HG02571 (cell line): ENCODE results near the gene POMC.
A peak's percentile ranks its signal among the peaks of the same experiment; 100 is the strongest.
"Not testable (repeated sequence)": the region's sequence is repeated elsewhere in the genome, so short reads cannot be mapped to it uniquely, and the experiment has no call there.

Source experiments
- ATAC-seq: cut with Tn5 transposase; IDR thresholded peaks from one replicate; pipeline ENCODE4 v1.9.1; 2021; ENCODE audit warnings: mild to moderate bottlenecking, moderate library complexity; ENCODE audit not compliant: unreplicated experiment

Gene POMC

DNA sequence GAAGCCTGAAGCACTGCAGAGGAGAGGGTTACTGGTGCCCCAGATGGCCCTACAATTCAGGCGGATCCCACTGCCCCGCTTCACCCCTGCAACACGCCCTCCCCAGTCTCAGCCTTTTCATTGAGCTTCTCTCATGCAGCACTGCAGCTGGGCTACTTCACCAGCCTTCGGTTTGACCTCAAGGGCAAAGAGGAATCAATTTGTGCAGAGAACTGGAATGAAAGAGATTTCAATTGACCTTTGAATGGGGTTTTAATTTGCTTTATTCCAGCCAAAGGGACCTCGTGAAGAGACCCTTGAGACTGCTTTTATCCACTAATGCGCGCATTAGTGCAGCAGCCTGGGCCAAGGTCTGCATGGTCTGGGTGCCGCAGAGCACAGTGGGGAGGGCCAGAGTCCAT is 8.8 kb upstream of the POMC start:
- no peak for ATAC-seq

DNA sequence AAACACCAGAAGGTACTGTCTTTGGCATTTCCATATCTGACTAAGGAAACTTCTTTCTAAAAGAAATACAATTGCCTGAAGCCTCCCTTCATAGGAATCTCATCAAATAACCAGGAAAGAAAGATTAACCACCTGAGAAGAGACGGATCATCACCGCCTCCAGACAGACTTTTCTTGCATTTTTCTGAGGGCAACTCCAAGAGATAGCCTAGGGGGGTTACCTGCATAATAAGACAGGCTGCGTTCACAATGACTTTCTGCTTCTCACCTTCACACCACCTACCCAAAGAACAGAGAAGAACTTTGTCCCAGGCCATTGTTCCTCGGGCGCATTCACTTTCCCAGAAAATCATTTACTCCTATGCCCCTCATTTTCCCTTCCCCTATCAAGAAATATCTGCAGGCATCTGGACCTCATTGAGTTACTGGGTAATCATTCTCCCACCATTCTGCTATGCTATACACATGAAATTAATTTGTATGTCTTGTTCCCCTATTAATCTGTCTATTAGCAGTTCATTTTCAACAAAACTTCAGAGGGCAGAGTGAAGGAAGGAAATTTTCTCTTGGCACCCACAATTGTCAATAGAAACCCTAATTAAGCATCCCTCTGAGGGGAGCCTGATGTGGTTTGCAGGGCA is 8.3 kb upstream of the POMC start:
- ATAC-seq, result no peak

DNA sequence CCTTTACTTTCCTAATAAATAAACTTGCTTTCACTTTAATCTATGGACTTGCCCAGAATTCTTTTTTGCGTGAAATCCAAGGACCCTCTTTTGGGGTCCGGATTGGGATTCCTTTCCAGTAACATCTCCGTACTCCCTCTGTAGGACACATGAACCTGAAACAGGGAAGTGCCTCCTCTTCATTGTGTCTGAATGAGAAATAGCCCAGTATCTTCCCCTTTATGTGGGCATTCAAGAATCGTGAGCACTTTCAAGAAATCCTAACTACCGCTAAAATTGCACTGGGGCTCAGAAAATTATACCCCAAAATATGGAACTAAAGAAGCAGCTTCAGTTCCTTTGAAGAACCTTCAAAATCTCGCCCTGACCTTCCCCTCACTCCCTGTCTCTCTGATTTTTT is 7.8 kb upstream of the POMC start:
- no peak for ATAC-seq

DNA sequence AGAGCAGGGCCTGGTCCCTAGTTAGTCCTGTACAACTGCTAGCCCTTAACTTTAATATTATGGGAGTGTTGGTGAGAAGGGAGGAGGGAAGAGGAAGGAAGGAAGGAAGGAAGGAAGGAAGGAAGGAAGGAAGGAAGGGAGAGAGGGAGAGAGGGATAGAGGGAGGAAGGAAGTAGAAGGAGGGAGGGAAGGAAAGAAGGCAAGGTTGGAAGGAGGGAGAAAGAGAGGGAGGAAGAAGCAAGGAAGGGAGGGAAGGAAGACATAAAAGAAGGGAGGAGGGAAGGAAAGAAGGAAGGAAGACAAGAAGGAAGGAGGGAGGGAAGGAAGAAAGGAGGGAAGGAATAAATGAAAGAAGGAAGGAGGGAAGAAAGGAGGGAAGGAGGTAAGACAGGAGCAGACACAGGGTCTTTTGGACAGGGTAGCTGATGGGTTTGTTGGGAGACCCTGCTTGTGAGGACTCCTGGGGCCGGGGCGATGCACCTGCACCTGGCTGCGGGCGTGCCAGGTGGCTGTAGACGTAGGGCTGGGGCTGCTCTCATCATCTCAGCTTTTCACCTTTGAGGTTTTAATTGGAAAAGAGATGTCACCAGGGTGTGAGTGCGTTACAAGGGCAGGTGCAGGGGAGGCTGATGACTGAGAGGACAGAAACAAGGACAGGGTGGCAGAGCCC is 5.9 kb upstream of the POMC start:
- no peak for ATAC-seq

DNA sequence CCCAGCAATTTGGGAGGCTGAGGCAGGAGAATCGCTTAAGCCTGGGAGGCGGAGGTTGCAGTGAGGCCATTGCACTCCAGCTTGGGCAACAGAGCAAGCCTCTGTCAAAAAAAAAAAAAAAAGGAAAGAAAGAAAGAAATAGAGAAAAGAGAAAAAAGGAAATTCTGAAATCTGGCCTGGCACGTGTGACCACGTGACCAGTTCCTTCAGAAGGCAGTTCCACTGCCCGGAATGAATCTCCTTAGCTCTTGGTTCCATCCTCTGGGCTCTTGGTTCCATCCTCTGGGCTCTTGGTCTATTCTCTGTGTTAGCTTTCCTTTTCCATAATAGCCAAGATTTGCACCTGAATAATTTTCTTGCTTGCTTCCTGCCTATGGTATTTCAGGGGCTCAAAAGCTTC is 5.3 kb upstream of the POMC start:
- no peak for ATAC-seq

DNA sequence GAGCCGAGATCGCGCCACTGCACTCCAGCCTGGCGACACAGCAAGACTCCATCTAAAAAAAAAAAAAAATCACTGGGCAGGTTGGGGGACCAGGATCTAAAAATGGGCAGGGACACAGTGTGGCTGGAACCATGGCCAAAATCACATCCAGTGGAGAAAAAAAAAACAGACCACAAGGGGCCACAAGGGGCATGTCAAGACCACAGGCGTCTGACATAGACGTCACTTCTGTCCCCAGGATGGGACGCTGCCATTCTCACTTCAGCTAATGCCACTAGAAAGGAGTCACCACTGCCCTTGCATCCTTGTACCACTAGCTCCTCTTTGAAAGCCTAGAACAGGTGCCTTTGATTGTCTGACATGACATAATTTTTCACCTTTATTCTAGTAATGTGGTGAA is 2.5 kb upstream of the POMC start:
- ATAC-seq, result no peak

DNA sequence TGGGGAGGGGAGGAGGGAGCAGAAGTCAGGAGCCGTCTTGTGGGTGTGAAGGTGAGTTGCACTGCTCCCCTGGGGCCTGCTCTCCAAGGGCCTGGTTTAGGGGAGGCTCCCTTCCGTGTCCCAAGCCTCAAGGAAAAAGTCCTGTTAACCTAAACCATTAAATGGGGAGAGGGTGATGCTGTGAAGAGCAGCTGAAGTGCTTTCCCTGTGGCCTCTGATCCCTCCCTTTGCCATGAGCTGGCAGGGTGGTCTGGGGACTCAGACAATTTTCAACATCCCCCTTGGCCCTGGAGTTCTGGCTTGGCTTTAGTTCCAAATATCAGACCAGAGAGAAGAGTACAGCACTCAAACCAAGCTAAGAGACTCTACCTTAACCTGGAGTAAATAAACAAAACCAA is 692 bp upstream of the POMC start:
- ATAC-seq, result no peak

DNA sequence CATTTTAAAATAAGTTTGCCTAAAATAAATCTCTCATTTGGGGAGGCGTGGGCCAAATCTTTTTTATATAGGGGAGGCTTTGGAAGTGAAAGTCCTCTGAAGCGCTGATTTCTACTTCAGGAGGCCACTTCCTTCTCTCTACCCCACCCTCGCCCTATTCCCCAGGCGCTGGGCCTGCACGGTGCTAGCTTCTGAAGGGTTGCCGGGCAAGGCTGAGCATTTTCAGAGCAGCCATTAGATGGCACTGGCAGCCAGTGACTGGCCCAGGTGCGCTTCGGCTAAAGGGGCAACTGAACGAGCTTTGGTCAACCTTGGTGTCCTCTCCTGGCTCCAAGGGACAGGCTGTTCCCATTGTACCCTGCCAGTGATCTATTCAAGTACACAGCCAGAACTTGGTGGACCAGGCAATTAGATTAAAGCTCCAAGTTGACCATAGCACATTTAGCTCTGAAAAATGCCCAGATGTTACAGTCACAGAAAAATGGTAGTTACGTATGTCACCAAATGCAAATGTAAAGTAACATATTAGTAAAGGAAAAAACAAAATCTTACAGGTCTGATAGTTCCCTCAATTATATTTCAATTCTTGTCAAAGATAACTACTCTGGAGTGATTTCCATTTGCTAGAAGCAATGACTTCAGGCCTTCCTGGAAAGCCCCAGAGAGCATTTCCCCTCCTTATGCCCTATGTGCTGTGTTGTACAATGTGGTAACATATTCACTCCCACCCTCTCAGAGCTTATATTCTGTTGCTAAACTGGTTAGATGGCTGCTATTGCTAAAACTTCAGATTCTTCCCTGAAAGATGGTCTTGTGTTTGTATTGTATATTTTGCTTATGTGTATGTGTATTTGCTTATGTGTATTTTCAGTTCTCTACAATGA is 2.1 kb downstream of the POMC start:
- peak; percentile 78 for ATAC-seq

DNA sequence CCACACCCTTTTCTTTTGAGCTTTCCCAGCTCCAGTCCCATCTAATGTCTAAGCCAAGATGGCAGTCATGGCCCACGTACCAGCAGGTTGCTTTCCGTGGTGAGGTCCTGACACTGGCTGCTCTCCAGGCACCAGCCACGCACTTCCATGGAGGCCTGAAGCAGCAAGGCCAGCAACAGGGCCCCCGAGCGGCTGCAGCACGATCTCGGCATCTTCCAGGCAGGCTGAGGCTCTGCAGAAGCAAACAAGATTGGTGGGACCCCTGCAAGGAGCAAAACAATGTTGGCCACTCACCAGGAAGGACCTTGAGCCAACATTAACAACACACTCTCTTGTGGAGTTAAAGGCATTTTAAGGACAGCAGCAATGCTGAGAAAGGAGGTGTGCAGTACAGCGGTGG is 3.8 kb downstream of the POMC start:
- ATAC-seq, result no peak

DNA sequence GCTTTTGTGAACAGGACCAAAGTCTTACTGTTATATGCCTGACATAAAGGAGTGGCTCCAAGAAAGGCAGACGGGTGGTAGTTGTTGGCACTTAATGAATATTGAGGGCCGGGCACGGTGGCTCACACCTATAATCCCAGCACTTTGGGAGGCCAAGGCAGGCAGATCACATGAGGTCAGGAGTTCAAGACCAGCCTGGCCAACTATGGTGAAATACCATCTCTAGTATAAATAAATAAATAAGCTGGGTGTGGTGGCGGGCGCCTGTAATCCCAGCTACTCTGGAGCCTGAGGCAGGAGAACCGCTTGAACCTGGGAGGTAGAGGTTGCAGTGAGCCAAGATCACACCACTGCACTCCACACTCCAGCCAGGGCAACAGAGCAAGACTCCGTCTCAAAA is 6.3 kb downstream of the POMC start:
- not testable (repeated sequence) for ATAC-seq

DNA sequence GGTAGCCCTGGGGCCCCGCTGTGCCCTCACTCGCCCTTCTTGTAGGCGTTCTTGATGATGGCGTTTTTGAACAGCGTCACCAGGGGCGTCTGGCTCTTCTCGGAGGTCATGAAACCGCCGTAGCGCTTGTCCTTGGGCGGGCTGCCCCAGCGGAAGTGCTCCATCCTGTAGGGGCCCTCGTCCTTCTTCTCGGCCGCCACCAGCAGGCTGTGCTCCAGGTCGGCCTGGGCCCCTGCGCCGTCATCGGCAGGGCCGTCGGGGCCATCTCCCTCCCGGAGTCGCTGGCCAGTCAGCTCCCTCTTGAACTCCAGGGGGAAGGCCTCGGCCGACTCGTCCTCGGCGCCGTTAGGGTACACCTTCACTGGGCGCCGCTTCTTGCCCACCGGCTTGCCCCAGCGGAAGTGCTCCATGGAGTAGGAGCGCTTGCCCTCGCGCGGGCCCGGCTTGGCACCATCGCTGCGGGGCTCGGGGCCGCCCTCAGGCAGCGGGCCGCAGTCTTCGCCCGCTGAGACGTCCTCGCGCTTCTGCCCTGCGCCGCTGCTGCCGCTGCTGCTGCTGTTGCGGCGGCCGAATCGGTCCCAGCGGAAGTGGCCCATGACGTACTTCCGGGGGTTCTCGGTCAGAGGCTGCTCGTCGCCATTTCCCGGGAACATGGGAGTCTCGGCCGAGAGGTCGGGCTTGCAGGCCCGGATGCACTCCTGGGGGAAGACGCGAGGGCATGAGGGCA is 7.2 kb downstream of the POMC start:
- ATAC-seq, result no peak

DNA sequence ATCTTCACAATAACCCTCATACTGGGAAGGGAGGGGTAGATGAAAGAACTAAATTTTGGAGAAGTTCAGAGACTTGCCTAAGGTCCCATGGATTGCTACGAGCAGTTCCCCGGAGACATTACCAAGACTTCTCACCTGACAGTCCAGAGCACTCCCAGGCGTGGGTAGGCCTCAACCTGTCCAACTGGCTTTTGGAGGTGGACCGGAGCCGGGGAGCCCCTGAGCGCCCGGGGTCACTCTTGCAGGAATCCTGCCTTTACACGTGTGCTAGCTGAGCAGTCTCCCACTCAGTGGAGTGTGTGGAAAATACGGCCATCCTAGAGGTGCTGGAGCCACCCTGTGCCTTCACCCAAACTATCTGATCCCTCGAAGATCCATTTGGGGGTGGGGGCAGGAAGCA is 8.0 kb downstream of the POMC start:
- no peak for ATAC-seq

DNA sequence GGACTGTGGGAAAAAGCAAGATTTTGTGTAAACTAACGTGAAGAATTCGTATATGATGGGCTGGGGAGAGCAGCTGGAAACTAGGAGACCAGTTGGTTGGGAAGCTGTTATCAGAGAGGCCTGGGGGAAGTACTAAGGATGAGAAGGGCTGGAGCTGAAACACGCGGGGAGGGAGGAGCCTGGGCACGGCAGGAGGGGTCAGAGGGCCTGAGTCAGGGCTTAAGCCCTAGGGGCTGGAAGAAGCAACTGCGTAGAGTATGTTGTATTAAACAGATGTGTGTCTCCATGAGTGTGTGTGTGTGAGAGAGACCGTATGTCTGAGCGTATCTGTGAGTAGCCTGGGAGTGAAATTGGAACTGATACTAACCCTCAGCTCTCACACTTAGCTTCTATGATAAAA is 8.4 kb downstream of the POMC start:
- ATAC-seq, result no peak

DNA sequence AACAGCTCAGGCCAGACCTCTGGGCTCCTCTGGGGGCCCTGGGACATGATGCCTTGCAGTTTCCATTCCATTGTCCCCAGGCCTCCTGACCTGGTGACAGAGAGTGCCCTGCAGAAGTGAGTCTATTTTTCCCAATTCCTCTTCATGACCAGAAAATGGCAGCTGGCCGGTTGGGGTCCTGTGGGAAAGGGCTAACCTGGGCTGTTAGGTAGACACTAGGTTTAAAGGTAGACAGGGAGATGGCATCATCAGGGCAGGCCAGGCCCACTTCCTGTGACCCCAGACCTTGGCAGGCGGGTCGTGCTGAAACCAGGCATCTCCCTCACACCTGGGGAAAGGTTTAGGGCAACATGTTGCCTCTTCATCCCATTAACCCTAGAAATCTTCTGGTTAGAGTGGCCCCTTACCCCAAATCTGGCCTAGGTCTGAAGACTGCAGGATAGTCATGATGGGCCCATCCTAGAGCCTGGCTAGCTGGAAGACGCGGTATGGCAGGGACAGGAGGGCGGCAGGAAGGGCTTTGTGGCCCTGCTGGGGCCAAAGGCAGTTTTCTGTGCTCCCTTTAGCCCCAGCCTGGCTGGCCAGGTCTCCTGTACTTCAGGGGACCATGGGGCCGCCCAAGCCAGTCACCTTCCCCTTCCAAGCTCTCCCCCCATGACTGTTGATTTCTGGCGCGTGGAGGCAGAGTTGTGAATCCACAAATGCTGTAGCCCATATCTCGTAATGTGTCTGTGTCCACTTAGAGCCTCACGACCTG is 10.1 kb downstream of the POMC start:
- no peak for ATAC-seq

DNA sequence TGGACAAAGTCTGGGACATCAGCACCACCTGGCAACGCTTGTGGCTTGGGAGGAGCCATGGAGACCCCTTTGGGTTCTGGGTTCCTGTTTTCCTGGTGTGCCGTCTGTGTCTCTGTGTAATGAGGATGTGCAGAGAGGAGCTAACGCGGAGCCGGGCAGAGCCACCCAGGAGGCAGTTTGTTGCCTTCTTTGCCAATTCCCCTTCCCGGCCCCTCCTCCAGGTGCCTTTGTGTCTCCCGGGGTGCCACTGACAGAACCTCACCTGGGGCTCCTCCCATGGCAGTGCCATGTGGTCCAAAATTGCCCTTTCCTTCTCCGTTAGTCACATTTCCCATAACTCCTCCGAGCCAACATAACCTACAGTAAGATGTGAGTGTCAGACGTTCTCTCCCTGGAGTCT is 13.0 kb downstream of the POMC start:
- ATAC-seq, result no peak

DNA sequence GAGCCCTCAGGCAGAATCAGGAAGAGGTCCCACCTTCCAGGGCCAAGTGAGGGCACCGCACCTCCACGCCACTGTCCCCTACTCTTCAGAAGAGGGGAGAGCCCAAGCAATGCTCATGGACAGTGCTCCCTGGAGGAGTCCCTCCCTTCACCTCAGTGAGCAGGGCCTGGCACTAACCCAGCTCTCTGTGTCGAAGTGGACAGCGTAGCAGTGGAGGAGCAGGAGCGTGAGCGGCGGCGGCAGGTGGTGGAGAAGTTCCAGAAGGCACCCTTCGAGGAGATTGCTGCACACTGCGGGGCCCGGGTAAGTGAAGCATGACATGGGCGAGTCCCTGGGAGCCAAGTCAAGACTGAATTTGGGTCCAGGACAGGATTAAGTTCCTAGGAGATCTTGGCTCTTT is 16.7 kb downstream of the POMC start:
- ATAC-seq, result no peak

DNA sequence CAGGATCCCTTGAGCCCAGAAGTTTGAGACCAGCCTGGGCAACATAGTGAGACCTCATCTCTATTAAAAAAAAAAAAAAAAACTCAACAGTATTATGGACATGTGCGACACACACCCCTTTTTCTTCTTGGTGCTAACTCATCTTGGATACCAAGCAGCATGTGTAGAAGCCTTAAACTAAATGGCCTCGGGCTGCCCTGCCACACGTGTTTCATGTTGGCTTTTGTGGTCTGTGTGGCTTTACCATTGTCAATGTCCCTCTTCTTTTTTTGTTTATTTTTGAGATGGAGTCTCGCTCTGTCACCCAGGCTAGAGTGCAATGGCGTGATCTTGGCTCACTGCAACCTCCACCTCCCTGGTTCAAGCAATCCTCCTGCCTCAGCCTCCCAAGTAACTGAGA is 17.4 kb downstream of the POMC start:
- ATAC-seq, result not testable (repeated sequence)

DNA sequence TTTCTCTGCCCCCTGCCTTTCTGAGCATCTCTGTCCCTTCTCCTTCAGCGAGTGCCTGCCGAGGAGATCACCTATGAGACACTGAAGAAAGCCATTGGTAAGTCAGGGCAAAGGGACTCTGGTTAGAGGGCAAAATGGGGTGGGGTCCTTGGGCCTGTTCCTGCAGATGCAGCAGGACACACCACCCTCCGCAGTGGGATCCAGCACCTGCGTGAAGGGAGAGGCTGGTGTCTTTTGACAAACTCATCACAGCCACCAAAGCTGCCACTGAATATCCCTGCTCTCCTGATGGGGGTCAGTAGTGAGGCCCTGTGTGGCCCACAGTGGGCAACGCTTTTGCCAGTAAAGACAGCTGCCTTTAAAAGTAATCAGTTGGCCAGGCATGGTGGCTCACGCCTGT is 18.7 kb downstream of the POMC start:
- no peak for ATAC-seq

DNA sequence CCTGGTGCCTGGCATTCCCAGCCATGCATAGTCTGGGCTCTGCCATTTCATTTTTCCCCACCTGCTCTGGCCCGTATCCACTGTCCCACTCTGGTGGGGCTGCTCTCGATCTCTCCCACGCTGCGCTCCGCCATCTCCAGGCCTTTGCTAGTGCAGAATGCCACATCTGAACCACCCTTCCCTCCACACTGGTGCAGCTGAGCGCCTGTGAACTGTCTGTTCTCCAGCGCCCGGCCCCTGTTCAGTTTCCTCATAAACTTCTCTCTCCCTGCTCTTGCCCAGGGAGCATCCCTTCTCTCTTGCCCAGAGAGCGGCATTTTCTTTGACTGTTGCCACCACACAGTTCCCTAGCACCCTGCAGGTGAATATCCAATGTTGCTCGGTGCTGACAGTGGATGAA is 21.5 kb downstream of the POMC start:
- ATAC-seq, result no peak

DNA sequence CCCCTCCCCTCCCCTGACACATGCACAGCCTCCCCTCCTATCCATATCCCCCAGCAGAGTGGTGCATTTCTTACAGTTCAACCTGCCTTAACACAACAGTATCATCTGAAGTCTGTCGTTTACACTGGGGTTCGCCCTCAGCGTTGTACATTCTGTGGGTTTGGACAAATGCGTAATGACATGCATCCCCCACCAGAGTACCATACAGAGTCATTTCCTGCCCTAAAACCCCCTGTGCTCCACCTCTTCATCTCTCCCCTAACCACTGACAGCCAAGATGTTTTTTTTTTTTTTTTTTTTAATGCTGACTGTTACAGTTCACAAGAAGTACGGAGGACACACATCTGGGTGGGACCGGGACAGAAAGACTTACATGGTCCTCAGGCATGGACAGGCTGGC is 22.6 kb downstream of the POMC start:
- ATAC-seq, result no peak

DNA sequence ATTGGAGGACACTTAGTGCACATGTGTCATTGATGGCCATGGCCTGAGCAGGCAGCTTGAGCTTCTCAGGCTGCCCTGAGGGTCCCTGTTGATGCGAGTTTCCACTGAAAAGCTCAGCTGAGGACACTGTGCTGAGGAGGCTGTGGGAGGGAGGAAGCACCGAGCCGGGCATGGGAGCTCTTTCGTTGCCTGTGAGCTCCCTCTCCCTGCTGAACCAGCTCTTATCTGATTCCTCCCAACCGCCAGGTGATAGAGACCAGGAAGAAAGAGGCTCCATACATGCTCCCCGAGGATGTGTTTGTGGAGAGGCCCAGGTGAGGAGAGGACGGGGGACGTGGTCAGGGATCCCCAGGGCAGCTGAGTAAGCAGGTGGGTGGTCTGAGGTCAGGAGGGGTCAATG is 27.3 kb downstream of the POMC start:
- ATAC-seq, result no peak
